Spleen (tissue), 11 donors: ENCODE results near the gene SARNP. TPM values are rescaled to one million over a fixed set of nuclear protein-coding genes. Genes with fewer than 3 reads are reported as not detected.

Experiments used
- DNase-seq: peaks from one replicate; pipeline ENCODE4 v3.0.0-alpha.2; 2020
- H3K27ac ChIP-seq, 8 donors: fragments of 200-600 bp; sonication (generic) in 7 of 8; 1 replicate in 4 of 8; 2 replicates in 4 of 8; pipeline versions ENCODE4 v1.5.0 to v1.8.0; 2016 to 2021; ENCODE audit warnings: inconsistent platforms in 4 of 8, mild to moderate bottlenecking in 4 of 8, moderate library complexity in 1 of 8
- H3K27me3 ChIP-seq, 7 donors: fragments of 200-600 bp; sonication (generic) in 6 of 7; replicated peaks in 1 of 7; 1 replicate in 4 of 7; 2 replicates in 3 of 7; pipeline versions ENCODE4 v1.5.0 to v1.8.0; 2016 to 2021; ENCODE audit warnings: inconsistent platforms in 3 of 7, mild to moderate bottlenecking in 1 of 7
- H3K36me3 ChIP-seq, 6 donors: fragments of 200-600 bp; sonication (generic) in 5 of 6; 1 replicate in 4 of 6; 2 replicates in 2 of 6; pipeline versions ENCODE4 v1.5.0 to v1.8.0; 2016 to 2021; ENCODE audit warnings: inconsistent platforms in 2 of 6
- H3K4me1 ChIP-seq, 6 donors: fragments of 200-600 bp; sonication (generic) in 5 of 6; 1 replicate in 3 of 6; 2 replicates in 3 of 6; pipeline versions ENCODE4 v1.5.0 to v1.8.0; 2016 to 2021; ENCODE audit warnings: inconsistent platforms in 3 of 6
- H3K4me3 ChIP-seq, 8 donors: fragments of 200-600 bp; sonication (generic) in 7 of 8; 1 replicate in 4 of 8; 2 replicates in 4 of 8; pipeline versions ENCODE4 v1.5.0 to v1.8.0; 2016 to 2021; ENCODE audit warnings: inconsistent platforms in 4 of 8, mild to moderate bottlenecking in 4 of 8, moderate library complexity in 2 of 8
- H3K9me3 ChIP-seq, 8 donors: fragments of 200-600 bp; sonication (generic) in 7 of 8; 1 replicate in 4 of 8; 2 replicates in 4 of 8; pipeline versions ENCODE4 v1.5.0 to v1.8.0; 2016 to 2021; ENCODE audit warnings: inconsistent platforms in 4 of 8
- POLR2A ChIP-seq, 3 donors: fragments of 450-650 bp; IDR thresholded peaks; one replicate each; pipeline ENCODE4 v1.5.1; 2017; ENCODE audit warnings: antibody characterized with exemption in 3 of 3, mild to moderate bottlenecking in 1 of 3
- POLR2AphosphoS5 ChIP-seq, 3 donors: sonication (generic); formaldehyde crosslinking; IDR thresholded peaks; one replicate each; pipeline ENCODE4 v1.5.1; 2017; ENCODE audit warnings: antibody characterized with exemption in 3 of 3
- WGBS, 5 donors: extraction: QIAGEN DNeasy Blood & Tissue Kit in 3 of 5; methylation state at CpG; one replicate each; pipeline versions ENCODE4 v1.1.5 to v1.1.7; 2013 to 2018; 5-methylcytosine and 5-hydroxymethylcytosine counted together
- intact Hi-C: fragments of 100-400 bp; cut with DNase I; formaldehyde crosslinking; loops from one replicate; pipeline ENCODE4 v1.15.0; 2023; ENCODE audit warnings: low total_unique reads
- polyA plus RNA-seq, 3 donors: library from polyadenylated mRNA; stranded (reverse); fragments of 200-250 nt; gene quantifications; one replicate each; pipeline ENCODE4 v1.2.1, GENCODE V29; 2013
- total RNA-seq, 7 donors: library from RNA; depleted of rRNA in 3 of 7; stranded (reverse); fragments of >200 nt in 3 of 7; fragmentation: NEBNext Ultra II Directional in 4 of 7; extraction: Animal tissue kit (Norgen Biotek cat#: 25700) in 4 of 7; gene quantifications; one replicate each; pipeline versions ENCODE4 v1.1.0 to v1.2.1, GENCODE V29; 2016 to 2021
- TF ChIP-seq, protein P1 (sequence below), 11 experiments: fragments of 200-600 bp in 7 of 11; fragments of 450-650 bp in 4 of 11; sonication (generic) in 4 of 11; IDR thresholded peaks in 8 of 11; conservative IDR thresholded peaks in 3 of 11; 1 replicate in 7 of 11; 2 replicates in 4 of 11; pipeline versions ENCODE4 v1.4.0 to v1.8.0; 2016 to 2021; ENCODE audit warnings: antibody characterized with exemption in 11 of 11, inconsistent platforms in 4 of 11, mild to moderate bottlenecking in 1 of 11
- donor health status: healthy with polysubstance abuse.
- donor health status: DM: no; HTN: no; CAD: no; lungs with moderate emphysema.
- donor health status: DM: no; HTN: no; CAD: no.
- donor health status: Bipolar disorder and iron deficiency.
- donor health status: healthy.
- donor health status: DM: no; HTN: no; CAD: no.
- donor health status: DM: yes; HTN: yes; CAD: no.

SARNP gene
- total and polyA plus RNA-seq, 10 donors = 40.0 to 97.6 (median 60.3) TPM

DNA sequence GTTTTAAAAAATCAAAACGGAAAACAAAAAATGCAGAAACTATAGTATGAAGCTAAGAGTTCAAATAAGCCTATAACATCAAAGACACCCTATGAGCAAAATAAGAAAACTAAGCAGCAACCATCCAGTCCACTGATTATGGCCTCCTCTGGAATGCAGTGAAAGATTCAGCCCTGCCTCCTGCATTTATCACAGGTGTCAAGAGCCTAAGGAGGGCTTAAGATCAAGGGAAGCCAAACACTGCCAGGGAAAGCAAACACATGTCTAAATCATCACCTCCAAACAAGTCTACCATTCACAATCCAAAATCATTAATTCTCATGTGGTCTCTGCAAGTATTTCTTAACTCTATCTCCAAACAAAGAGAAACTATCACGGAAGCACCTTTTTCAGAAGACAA is 28.4 kb downstream of the SARNP start:
- no peaks in the 10 kb centered on the region for H3K27me3 ChIP-seq
- H3K36me3 ChIP-seq = peaks cover 4 to 100% (median 87%) of the 10 kb centered on the region in 6 donors
- DNase-seq = no peak
- no peak overlapping the region for H3K4me3 ChIP-seq
- H3K4me1 ChIP-seq = no peaks in the 10 kb centered on the region
- 92 to 99% (median 97%) methylated on average over 2 of the region's 2 CpGs for WGBS, 5 donors
- intact Hi-C loops = no loop called here
- H3K27ac ChIP-seq = no peak overlapping the region
- H3K9me3 ChIP-seq = no peaks in the 10 kb centered on the region
- TF ChIP-seq, protein P1, sequence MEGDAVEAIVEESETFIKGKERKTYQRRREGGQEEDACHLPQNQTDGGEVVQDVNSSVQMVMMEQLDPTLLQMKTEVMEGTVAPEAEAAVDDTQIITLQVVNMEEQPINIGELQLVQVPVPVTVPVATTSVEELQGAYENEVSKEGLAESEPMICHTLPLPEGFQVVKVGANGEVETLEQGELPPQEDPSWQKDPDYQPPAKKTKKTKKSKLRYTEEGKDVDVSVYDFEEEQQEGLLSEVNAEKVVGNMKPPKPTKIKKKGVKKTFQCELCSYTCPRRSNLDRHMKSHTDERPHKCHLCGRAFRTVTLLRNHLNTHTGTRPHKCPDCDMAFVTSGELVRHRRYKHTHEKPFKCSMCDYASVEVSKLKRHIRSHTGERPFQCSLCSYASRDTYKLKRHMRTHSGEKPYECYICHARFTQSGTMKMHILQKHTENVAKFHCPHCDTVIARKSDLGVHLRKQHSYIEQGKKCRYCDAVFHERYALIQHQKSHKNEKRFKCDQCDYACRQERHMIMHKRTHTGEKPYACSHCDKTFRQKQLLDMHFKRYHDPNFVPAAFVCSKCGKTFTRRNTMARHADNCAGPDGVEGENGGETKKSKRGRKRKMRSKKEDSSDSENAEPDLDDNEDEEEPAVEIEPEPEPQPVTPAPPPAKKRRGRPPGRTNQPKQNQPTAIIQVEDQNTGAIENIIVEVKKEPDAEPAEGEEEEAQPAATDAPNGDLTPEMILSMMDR (IDR thresholded peaks at IDR 0.05 in 8 of 11, conservative IDR thresholded peaks at IDR 0.05 in 3 of 11) = no peak

DNA sequence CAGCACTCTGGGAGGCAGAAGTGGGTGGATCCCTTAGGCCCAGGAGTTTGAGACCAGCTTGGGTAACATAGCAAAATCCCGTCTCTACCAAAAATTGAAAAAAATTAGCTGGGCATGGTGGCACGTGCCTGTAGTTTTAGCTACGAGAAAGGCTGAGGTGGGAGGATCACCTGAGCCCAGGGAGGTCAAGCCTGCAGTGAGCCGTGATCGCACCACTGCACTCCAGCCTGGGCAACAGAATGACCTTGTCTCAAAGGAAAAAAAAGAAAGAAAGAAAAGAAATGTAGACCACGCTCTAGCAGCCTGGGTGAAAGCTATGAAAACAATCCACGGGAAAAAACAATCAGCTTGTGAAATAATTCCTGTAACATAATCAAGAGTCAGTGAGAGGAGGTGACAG is 29.0 kb downstream of the SARNP start:
- no peaks in the 10 kb centered on the region for H3K27me3 ChIP-seq
- DNase-seq = no peak
- peaks cover 4 to 100% (median 87%) of the 10 kb centered on the region in 6 donors for H3K36me3 ChIP-seq
- intact Hi-C loops = no loop called here
- H3K27ac ChIP-seq = no peak overlapping the region
- TF ChIP-seq POLR2A (IDR thresholded peaks at IDR 0.05) = no peak
- no peak for TF ChIP-seq POLR2AphosphoS5 (IDR thresholded peaks at IDR 0.05)
- TF ChIP-seq, protein P1 (IDR thresholded peaks at IDR 0.05 in 8 of 11, conservative IDR thresholded peaks at IDR 0.05 in 3 of 11) = no peak
- H3K9me3 ChIP-seq = no peaks in the 10 kb centered on the region
- H3K4me3 ChIP-seq = no peak overlapping the region
- H3K4me1 ChIP-seq = no peaks in the 10 kb centered on the region
- 87 to 97% (median 95%) methylated on average over 7 of the region's 7 CpGs for WGBS, 5 donors

DNA sequence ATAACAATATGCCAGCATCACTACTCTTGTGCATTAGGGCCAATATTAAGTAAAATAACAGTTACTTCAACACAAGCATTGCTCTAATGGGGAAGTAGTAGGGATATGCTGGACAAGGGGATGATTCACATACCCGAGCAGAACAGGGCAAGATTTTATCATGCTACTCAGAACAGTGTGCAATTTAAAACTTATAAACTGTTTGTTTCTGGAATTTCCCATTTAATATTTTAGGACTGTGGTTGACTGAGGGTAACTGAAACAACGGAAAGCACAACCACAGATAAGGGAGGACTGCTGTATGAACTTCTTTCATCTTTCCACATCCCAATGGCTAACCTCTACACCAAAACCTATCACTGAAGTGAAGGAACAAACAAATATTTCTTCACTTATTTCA is 36.8 kb downstream of the SARNP start:
- no peak overlapping the region for H3K27ac ChIP-seq
- intact Hi-C loops = no loop called here
- H3K4me3 ChIP-seq = no peak overlapping the region
- no peak for DNase-seq
- WGBS, 5 donors = 38 to 71% (median 49%) methylated on average over 2 of the region's 2 CpGs
- no peaks in the 10 kb centered on the region for H3K4me1 ChIP-seq
- H3K9me3 ChIP-seq = no peaks in the 10 kb centered on the region
- peaks cover 0 to 100% (median 80%) of the 10 kb centered on the region in 6 donors for H3K36me3 ChIP-seq
- H3K27me3 ChIP-seq = no peaks in the 10 kb centered on the region
- TF ChIP-seq POLR2A (IDR thresholded peaks at IDR 0.05) (no peak), POLR2AphosphoS5 (IDR thresholded peaks at IDR 0.05) (no peak)
- TF ChIP-seq, protein P1 (IDR thresholded peaks at IDR 0.05 in 8 of 11, conservative IDR thresholded peaks at IDR 0.05 in 3 of 11) = no peak

DNA sequence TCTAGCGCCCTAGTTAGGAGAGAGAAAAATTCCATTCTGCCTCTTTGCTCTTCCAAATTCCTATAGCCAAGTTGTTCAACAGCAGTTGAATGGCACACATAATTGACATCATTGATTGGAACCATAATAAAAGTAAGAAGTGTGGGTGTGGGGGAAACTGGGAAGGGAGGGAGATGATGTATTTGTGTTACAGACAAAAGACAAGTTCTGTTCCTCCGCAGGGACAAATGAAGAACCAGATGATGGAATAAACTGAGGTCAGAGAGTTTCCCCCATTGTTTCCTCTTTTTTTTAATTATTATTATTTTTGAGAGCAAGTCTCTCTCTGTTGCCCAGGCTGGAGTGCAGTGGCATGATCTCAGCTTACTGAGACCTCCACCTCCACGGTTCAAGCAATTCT is 39.7 kb downstream of the SARNP start:
- 88 to 98% (median 92%) methylated on average over 3 of the region's 3 CpGs for WGBS, 5 donors
- Histone ChIP-seq H3K4me3 (no peak overlapping the region), H3K4me1 (peaks cover 0 to under 1% (median 0%) of the 10 kb centered on the region in 6 donors), H3K9me3 (no peaks in the 10 kb centered on the region), H3K27me3 (no peaks in the 10 kb centered on the region), H3K27ac (no peak overlapping the region), H3K36me3 (peaks cover 0 to 99% (median 54%) of the 10 kb centered on the region in 6 donors)
- no peak for DNase-seq
- intact Hi-C loops = no loop called here
- TF ChIP-seq POLR2AphosphoS5 (IDR thresholded peaks at IDR 0.05) (no peak), POLR2A (IDR thresholded peaks at IDR 0.05) (no peak)
- TF ChIP-seq, protein P1 (IDR thresholded peaks at IDR 0.05 in 8 of 11, conservative IDR thresholded peaks at IDR 0.05 in 3 of 11) = no peak
